22Rv1 (cell line): ENCODE results near the gene HSPA14.
"Not testable (repeated sequence)": the region's sequence is repeated elsewhere in the genome, so short reads cannot be mapped to it uniquely, and the experiment has no call there.

Experiments
- H3K27ac ChIP-seq: fragments of 450-650 bp; 2 replicates; pipeline ENCODE4 v1.5.1; 2017
- CTCF ChIP-seq: fragments of 450-650 bp; IDR thresholded peaks from 2 replicates; pipeline ENCODE4 v1.5.1; 2017; ENCODE audit warnings: mild to moderate bottlenecking
- ZFX ChIP-seq: fragments of 450-650 bp; IDR thresholded peaks from 2 replicates; pipeline ENCODE4 v1.6.1; 2017; ENCODE audit warnings: antibody characterized with exemption, borderline replicate concordance

The HSPA14 gene

GRCh38 chr10:14858338-14858960 is 20.3 kb downstream of the HSPA14 start:
- TF ChIP-seq CTCF (no peak), ZFX (no peak)
- H3K27ac ChIP-seq: no peak overlapping the region

- TF ChIP-seq CTCF: no peak
- TF ChIP-seq ZFX: no peak
- H3K27ac ChIP-seq: no peak overlapping the region
These were observed 20.9 kb downstream of the HSPA14 start for GRCh38 chr10:14859043-14859442.

- no peak overlapping the region for H3K27ac ChIP-seq
- TF ChIP-seq CTCF: no peak
- no peak for TF ChIP-seq ZFX
These were observed 21.7 kb downstream of the HSPA14 start for GRCh38 chr10:14859775-14860174.

- no peak for TF ChIP-seq ZFX
- no peak for TF ChIP-seq CTCF
- H3K27ac ChIP-seq: no peak overlapping the region
These were observed 22.7 kb downstream of the HSPA14 start for GRCh38 chr10:14860791-14861190.

DNA sequence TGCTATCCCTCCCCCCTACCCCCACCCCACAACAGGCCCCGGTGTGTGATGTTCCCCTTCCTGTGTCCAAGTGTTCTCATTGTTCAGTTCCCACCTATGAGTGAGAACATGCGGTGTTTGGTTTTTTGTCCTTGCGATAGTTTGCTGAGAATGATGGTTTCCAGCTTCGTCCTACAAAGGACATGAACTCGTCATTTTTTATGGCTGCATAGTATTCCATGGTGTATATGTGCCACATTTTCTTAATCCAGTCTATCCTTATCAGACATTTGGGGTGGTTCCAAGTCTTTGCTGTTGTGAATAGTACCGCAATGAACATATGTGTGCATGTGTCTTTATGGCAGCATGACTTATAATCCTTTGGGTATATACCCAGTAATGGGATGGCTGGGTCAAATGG is 26.4 kb downstream of the HSPA14 start:
- not testable (repeated sequence) for H3K27ac ChIP-seq

DNA sequence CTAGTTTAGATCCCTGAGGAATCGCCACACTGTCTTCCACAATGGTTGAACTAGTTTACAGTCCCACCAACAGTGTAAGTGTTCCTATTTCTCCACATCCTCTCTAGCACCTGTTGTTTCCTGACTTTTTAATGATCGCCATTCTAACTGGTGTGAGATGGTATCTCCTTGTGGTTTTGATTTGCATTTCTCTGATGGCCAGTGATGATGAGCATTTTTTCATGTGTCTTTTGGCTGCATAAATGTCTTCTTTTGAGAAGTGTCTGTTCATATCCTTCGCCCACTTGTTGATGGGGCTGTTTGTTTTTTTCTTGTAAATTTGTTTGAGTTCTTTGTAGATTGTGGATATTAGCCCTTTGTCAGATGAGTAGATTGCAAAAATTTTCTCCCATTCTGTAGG is 26.8 kb downstream of the HSPA14 start:
- H3K27ac ChIP-seq: not testable (repeated sequence)

GRCh38 chr10:14873090-14873760 is 35.1 kb downstream of the HSPA14 start:
- TF ChIP-seq CTCF: no peak
- no peak for TF ChIP-seq ZFX
- no peak overlapping the region for H3K27ac ChIP-seq

DNA sequence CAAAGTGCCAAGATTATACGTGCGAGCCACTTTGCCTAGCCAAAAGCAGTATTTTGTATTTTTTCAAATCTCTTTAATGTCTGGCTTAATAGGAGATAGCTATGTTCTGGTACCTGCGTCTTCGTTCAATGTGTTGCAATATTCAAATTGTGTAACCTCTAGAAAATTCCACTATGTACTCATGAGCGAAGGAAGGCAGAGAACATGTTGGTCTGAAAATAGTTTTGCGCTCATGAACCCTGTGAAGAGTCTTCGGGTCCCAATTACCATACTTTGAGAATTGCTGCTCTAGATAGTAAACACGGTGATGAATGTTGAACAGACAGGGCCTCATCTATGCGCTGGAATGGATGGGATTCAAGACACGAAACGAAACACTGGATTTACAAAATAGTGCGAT is 37.8 kb downstream of the HSPA14 start:
- H3K27ac ChIP-seq: no peak overlapping the region; the same call in 1 of the 2 replicates
- TF ChIP-seq CTCF (no peak), ZFX (no peak)
